GM18909 (cell line): ENCODE measurements around the gene PLCL1.

Experiments
- ATAC-seq: cut with Tn5 transposase; IDR thresholded peaks from one replicate; pipeline ENCODE4 v1.9.1; 2021; ENCODE audit warnings: mild to moderate bottlenecking; ENCODE audit not compliant: unreplicated experiment, poor library complexity

The PLCL1 gene

GRCh38 chr2:197850882-197851450 lies 46.6 kb downstream of the PLCL1 start:
- no peak for ATAC-seq

DNA sequence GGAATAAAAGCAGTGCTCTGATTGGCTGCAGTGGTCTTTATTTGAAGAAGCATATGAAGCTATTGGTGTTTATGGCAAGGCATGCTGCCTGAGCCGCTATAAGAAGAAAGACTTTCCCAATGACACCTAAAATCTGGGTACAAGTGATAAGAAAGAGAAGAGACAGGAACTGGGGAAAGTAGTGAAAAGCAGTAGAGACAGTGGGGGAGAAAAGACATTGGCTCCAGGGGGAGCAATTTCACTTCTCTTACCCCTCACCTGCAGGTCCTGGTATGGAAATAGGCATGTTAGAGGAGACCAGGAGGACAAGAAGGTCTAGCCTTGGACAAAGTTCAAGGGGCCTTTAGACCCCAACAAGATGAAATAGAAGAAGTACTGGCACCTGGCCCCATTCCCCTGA lies 47.1 kb downstream of the PLCL1 start:
- ATAC-seq, result no peak

DNA sequence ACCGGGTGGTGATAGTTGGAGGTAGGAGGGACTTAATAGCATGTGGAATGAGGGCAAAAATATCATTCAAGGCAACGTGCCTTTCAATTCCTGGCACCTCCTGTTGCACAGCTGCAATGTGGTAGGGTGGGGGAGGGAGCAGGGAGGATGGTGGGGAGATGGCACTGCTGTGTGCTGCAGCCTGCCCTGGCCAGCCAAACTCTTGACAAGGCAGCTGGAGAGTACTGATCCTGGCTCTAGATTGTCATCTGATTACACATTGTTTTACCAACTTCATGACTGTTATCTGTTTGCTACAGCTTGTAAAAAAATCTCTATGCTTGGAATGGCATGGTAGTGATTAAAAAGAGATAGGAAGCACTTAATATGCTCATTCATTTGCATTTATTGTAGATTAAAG lies 47.7 kb downstream of the PLCL1 start:
- ATAC-seq, result no peak

DNA sequence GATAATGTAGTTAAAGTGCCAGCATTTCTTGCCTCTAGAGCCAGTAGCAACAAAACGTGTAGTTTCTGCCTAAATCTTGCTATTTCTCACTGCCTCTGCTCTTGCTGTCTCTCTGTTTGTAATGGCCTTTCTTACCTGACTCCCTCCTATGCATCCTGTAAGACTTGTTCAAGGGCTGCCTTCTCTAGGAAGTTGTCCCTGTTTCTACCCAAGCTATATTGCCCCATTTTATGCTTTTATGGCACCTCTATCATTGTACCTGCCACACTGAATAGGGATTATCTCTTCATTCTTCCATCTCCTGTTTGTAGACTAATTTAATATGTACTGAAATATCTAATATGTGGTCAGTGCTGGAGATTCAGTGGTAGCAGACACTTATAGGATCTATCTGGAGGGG lies 49.2 kb downstream of the PLCL1 start:
- ATAC-seq, result no peak

DNA sequence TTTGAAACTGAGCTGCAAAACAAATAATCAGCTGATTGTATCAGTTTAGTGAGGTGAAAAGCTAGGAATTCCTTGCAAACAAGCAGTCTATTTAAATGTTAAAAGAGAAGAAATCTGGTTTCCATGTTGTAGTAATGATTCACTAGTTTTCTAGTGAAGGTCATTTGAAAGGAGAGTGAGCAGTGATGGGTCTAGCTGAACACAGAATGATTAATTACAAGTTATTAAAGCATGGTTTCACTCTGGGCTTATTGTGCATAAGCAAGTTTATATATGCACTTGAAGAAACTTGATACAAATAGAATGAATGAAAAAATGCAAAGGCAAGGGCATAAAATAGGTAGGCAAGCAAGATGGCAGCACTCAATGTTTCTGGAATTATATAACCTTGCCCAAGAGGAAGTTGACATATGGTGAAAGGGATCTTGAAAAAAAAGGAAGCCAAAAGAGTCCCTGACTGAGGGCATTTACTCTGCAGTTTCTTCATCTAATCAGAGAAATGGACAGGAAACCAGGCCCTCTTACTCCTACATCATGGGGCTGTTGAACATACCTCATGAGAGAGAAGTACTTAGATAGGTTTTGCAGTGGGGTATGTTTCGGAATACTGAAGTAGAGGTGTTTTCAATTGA lies 53.2 kb downstream of the PLCL1 start:
- no peak for ATAC-seq

- no peak for ATAC-seq
Observed at GRCh38 chr2:197858607-197859140, 54.3 kb downstream of the PLCL1 start.

DNA sequence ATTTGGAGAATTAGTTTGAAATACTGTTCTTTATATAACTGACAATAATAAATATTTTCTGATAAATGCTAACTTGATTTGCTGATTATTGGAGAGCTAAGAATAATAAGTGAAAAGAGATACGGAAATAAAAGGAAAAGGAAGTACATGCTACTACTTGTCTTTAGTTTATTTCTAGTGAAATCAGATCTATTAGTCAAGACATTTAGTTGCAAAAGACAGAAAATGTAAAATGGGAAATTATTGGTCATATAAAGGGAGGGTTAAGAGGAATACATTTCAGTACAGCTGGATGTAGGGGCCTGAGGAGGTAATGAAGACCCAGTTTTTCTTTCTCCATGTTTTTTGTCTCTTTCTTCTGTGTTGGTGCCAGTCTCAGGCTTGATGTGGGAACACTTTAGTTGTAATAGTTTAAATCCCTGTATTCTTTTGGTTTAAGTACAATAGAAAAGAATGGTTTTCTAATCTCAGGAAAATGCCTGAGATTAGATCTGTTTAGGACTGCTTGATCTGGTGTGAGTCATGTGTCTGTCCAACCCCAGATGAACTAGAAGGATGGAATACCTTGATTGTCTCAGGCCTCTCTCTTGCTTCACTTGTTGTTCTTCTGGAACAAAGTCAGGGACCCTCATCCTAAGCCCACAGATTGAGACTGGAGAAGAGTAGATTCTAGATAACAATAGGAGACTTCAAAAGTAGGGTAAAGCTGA lies 58.0 kb downstream of the PLCL1 start:
- ATAC-seq, result no peak

GRCh38 chr2:197863744-197864143 lies 59.4 kb downstream of the PLCL1 start:
- no peak for ATAC-seq

DNA sequence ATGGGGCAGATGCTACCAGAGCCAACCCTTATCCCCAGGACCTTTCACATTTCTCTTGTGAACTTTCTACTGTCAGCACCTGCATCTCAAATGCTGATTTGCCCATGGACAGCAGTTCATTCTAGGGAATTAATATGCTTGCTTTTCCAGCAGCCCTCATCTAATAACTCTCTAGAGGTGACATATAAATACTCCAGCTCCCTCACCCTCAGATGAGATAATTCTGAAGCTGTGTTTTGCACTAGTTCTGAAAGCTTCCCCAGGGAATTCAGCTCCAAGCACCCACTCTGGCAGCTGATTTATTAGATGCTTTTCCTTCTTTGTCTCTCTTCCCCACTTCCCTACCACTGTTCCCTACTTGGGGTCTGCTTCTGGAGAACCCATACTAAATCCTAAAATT lies 62.1 kb downstream of the PLCL1 start:
- no peak for ATAC-seq

DNA sequence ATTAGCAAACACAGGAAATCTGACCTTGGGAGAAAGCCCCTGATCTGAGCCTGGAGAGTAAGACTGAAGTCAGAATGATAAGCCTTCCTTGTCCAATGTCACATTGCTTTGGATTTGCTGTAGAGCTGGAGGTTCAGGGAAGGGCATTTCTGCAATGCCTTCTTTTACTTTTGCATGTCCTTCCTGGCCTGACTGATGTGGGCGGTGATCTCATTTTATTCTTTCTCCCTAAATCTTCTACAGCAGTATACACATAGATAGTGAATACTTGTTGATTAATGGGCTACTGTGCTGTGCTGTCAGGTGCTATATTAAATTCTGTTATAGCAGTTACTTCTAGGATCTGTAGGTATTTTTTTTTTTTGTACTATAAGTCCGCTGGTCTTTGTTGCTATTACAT lies 62.6 kb downstream of the PLCL1 start:
- ATAC-seq, result no peak

GRCh38 chr2:197867624-197868023 lies 63.2 kb downstream of the PLCL1 start:
- ATAC-seq, result no peak

- ATAC-seq, result no peak
Observed at GRCh38 chr2:197868206-197868605, 63.8 kb downstream of the PLCL1 start.

DNA sequence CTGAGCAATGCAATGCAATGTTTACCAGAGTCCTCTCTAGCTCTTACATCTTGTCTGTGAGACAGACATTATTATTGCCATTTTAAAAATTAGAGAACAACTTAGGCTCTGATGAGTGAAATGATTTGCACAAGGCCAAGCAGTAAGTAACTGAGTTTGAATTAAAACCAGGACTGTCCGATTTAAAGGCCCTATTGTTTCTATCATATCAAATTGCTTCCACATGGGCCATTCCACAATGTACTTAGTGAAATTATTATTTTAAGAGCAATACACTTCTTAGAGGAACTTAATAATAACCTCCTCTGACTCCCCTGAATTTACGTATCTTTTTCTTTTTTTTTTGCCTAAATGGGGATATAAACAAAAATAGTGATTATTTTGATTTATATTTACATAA lies 64.6 kb downstream of the PLCL1 start:
- no peak for ATAC-seq

DNA sequence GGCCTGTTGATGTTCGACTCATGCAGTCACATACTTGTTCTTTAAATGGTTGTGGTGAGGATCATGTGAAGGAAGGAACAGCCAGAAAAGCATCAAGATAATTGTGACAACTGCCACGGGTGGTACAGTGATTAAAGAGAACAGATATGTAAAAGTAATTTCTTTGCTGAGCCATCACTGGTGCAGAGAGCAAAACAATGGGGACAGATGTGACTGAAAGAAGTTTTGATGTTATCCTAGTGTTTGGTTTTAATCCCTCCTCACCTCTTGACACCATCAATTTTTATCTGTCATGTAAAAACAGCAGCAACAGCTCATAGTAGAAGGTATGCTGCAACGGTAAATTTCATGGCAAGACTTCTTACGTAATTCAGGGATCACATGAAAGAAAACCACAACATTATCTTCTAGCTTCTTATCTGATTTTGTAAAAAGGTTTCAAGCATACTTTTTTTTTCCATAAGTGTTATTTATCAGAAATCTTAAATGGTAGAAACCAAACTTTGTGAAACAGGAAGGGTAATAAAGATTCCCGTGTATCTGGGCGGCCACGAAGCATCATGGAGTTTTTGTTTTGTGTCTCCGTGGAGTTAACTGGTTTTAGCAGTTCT lies 65.2 kb downstream of the PLCL1 start:
- ATAC-seq, result no peak

DNA sequence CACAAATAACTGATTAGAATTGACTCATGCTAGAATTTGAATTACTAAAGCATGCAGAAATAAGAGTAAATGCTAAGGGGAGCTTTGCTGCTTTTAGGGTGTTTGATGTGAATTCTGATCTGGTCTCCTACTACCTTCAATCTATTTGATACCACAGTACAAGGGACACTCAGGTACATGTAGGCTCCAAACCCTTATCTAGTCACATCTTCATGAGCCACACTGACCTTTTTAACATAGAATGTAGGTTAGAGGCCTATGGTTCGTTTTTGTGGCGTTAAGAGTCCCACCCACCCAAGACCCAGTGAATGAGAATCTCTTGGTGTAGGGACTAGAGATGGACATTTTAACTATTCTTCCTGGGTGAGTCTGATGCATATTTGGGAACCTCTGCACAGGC lies 65.7 kb downstream of the PLCL1 start:
- ATAC-seq, result no peak

- no peak for ATAC-seq
Observed at GRCh38 chr2:197871780-197872456, 67.5 kb downstream of the PLCL1 start.

GRCh38 chr2:197873293-197873701 lies 68.9 kb downstream of the PLCL1 start:
- no peak for ATAC-seq

- ATAC-seq, result no peak
Observed at GRCh38 chr2:197875763-197876162, 71.4 kb downstream of the PLCL1 start.

DNA sequence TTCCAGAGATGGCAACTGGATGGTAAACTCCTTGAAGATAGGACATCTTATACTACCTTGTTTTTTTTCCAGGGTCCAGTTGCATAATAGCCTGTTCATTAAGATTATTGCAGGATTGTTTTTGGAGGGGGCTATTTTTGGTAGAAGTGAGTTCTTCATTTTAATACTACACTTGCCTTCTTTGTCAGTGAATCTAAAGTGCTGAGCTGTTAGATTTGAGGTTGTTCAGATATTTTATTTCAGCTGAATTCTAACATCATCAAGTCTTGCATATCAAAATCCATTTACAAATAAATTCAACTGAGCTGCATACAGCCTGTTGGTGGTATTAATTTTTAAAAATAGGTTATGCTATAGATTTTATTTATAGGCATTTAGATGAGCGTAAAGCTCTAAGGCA lies 72.1 kb downstream of the PLCL1 start:
- no peak for ATAC-seq

DNA sequence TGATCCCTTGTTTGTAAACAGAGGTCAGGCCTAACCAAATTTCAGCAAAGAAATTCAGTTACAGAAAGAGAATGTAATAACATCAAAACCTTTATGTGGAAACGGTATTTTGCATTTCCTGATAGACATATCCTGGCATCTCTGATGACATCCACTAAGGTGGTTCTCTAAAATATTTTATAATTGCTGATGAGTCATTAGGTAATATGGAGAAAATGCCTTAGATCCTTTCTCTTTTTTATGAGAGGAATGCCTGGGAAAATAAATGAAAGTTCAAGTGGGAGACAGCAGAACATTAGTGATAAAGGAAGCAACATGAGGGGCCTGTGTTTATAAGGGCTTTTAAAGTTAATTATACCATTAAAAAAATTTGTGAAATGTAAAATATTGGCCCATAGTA lies 72.6 kb downstream of the PLCL1 start:
- no peak for ATAC-seq

DNA sequence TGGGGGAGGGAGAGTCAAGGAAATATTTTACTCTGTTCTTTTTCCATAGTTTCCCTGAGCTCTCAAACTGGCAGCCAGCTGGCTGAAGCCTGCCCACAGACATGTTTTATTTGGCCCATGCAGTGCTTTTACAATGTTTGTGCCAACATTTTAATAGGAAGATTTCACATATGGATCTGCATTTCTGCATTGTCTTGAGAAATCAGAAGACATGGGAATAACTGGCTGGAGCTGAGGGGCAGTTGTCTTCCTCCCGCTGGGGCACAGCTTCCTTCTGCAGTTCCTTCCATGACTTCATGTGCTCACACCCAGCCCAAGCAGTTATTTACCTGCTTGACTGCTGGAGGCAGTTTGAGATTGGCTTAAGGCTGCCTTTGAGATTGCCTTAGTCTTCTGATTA lies 74.4 kb downstream of the PLCL1 start:
- no peak for ATAC-seq
